ENCODE results near the gene FABP7.

- TF ChIP-seq, protein P1, sequence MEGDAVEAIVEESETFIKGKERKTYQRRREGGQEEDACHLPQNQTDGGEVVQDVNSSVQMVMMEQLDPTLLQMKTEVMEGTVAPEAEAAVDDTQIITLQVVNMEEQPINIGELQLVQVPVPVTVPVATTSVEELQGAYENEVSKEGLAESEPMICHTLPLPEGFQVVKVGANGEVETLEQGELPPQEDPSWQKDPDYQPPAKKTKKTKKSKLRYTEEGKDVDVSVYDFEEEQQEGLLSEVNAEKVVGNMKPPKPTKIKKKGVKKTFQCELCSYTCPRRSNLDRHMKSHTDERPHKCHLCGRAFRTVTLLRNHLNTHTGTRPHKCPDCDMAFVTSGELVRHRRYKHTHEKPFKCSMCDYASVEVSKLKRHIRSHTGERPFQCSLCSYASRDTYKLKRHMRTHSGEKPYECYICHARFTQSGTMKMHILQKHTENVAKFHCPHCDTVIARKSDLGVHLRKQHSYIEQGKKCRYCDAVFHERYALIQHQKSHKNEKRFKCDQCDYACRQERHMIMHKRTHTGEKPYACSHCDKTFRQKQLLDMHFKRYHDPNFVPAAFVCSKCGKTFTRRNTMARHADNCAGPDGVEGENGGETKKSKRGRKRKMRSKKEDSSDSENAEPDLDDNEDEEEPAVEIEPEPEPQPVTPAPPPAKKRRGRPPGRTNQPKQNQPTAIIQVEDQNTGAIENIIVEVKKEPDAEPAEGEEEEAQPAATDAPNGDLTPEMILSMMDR (IDR thresholded peaks at IDR 0.05; ENCODE audit: low read depth, low read length, missing input control) = no peak
- TF ChIP-seq RXRA (IDR thresholded peaks at IDR 0.05) (no peak), MAX (IDR thresholded peaks at IDR 0.05) (no peak)
These were observed 21.4 kb downstream of the FABP7 start for GRCh38 chr6:122800906-122801305.

All from liver (tissue), 3 donors.